ENCODE data around the gene CPXM2.

The CPXM2 gene

GRCh38 chr10:123836418-123837145 is 55.0 kb downstream of the CPXM2 start:
- DNase-seq (ENCODE audit: insufficient read length, low spot score) (no peak), FAIRE-seq (no peak)
- TF ChIP-seq TAF1 (IDR thresholded peaks at IDR 0.05; ENCODE audit: low read depth, low read length) = no peak
- TF ChIP-seq POLR2A (IDR thresholded peaks at IDR 0.05; ENCODE audit: low read depth, low read length) = no peak
- no peak for TF ChIP-seq POLR2AphosphoS5 (IDR thresholded peaks at IDR 0.05; ENCODE audit: low read depth, low read length)
- no peak for TF ChIP-seq SPI1 (IDR thresholded peaks at IDR 0.05; ENCODE audit: low read depth, low read length)
- no peak for TF ChIP-seq PAX5 (IDR thresholded peaks at IDR 0.05; ENCODE audit: insufficient read depth, low read length, severe bottlenecking)

- FAIRE-seq = no peak
These were observed 56.0 kb downstream of the CPXM2 start for GRCh38 chr10:123835575-123835974.

GRCh38 chr10:123833170-123833850 is 58.3 kb downstream of the CPXM2 start:
- TF ChIP-seq PAX5 (IDR thresholded peaks at IDR 0.05; ENCODE audit: insufficient read depth, low read length, severe bottlenecking) = no peak
- no peak for TF ChIP-seq TAF1 (IDR thresholded peaks at IDR 0.05; ENCODE audit: low read depth, low read length)
- no peak for TF ChIP-seq POU2F2 (IDR thresholded peaks at IDR 0.05; ENCODE audit: low read depth, low read length)
- DNase-seq (ENCODE audit: insufficient read length, low spot score) (no peak), FAIRE-seq (no peak)

More at GRCh38 chr10:123835575-123835974, 56.0 kb downstream of the CPXM2 start:
- DNase-seq (ENCODE audit: insufficient read length, low spot score) = no peak
- TF ChIP-seq POU2F2 (IDR thresholded peaks at IDR 0.05; ENCODE audit: low read depth, low read length) (no peak), POLR2A (IDR thresholded peaks at IDR 0.05; ENCODE audit: low read depth, low read length) (no peak), TAF1 (IDR thresholded peaks at IDR 0.05; ENCODE audit: low read depth, low read length) (no peak), POLR2AphosphoS5 (IDR thresholded peaks at IDR 0.05; ENCODE audit: low read depth, low read length) (no peak), SPI1 (IDR thresholded peaks at IDR 0.05; ENCODE audit: low read depth, low read length) (no peak), PAX5 (IDR thresholded peaks at IDR 0.05; ENCODE audit: insufficient read depth, low read length, severe bottlenecking) (no peak)

DNA sequence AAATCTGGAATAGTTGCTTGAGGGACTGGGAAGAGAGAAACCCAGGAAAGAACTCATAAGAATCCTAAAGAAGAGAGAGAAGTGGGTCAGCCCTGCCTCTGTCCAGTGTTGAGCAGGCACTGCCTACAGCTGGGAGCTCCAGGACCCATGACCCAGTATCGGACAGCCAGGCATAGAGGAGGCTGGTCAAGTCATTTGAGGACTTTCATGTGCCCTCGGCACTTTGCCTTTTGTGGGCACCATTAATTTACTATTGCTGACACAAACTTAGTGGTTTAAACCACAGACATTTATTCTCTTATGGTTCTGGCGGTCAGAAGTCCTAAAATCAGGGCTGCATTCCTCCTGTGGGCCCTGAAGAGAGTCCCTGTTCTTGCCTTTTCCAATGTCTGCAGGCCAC is 60.3 kb downstream of the CPXM2 start:
- no peak for DNase-seq (ENCODE audit: insufficient read length, low spot score)
- FAIRE-seq = no peak
- TF ChIP-seq PAX5 (IDR thresholded peaks at IDR 0.05; ENCODE audit: insufficient read depth, low read length, severe bottlenecking) (no peak), SPI1 (IDR thresholded peaks at IDR 0.05; ENCODE audit: low read depth, low read length) (no peak), POU2F2 (IDR thresholded peaks at IDR 0.05; ENCODE audit: low read depth, low read length) (no peak), POLR2AphosphoS5 (IDR thresholded peaks at IDR 0.05; ENCODE audit: low read depth, low read length) (no peak), POLR2A (IDR thresholded peaks at IDR 0.05; ENCODE audit: low read depth, low read length) (no peak), TAF1 (IDR thresholded peaks at IDR 0.05; ENCODE audit: low read depth, low read length) (no peak)

DNA sequence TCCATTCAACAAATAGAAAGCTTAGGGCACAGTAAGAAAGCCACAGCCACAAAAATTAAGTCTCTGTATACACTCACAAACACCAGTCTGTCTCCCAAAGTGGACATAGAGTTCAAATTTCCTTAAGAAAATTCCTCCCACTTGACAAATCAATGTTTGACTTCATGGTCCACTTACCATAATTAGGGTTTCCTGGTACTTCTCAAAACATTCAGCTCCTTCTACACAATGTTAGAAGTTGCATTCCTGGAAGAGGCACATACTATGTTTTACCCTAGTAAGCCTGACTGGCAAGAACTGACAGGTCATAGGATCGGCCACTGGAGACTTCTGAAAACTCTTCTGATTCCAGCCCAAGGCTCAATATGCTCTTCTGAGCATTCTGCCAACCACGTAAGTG is 70.5 kb downstream of the CPXM2 start:
- FAIRE-seq (no peak), DNase-seq (ENCODE audit: insufficient read length, low spot score) (no peak)
- TF ChIP-seq PAX5 (IDR thresholded peaks at IDR 0.05; ENCODE audit: insufficient read depth, low read length, severe bottlenecking) = no peak
- no peak for TF ChIP-seq POLR2AphosphoS5 (IDR thresholded peaks at IDR 0.05; ENCODE audit: low read depth, low read length)
- no peak for TF ChIP-seq POU2F2 (IDR thresholded peaks at IDR 0.05; ENCODE audit: low read depth, low read length)
- no peak for TF ChIP-seq TAF1 (IDR thresholded peaks at IDR 0.05; ENCODE audit: low read depth, low read length)

DNA sequence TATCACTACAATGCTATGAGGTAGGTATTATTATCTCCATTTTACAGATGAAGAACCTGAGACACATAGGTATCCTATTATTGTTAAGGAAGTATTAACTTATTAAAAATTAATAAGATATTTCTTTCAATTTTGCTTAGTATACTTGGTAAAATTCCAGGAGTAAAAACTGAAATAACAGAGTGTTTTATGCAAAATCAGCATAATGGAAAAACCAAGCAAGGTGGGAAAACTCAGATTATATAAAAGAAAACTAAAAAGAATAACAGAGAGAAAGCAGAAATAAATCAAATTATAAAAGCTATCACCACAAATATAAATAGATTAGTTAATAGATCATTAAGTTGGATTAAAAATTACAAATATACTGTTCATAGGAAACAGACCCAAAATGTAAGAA is 82.0 kb downstream of the CPXM2 start:
- no peak for DNase-seq (ENCODE audit: insufficient read length, low spot score)
- TF ChIP-seq POLR2AphosphoS5 (IDR thresholded peaks at IDR 0.05; ENCODE audit: low read depth, low read length) (no peak), POLR2A (IDR thresholded peaks at IDR 0.05; ENCODE audit: low read depth, low read length) (no peak), POU2F2 (IDR thresholded peaks at IDR 0.05; ENCODE audit: low read depth, low read length) (no peak), PAX5 (IDR thresholded peaks at IDR 0.05; ENCODE audit: insufficient read depth, low read length, severe bottlenecking) (no peak), SPI1 (IDR thresholded peaks at IDR 0.05; ENCODE audit: low read depth, low read length) (no peak), TAF1 (IDR thresholded peaks at IDR 0.05; ENCODE audit: low read depth, low read length) (no peak)
- FAIRE-seq = no peak

GRCh38 chr10:123808906-123809305 is 82.7 kb downstream of the CPXM2 start:
- TF ChIP-seq POLR2AphosphoS5 (IDR thresholded peaks at IDR 0.05; ENCODE audit: low read depth, low read length) (no peak), POU2F2 (IDR thresholded peaks at IDR 0.05; ENCODE audit: low read depth, low read length) (no peak), POLR2A (IDR thresholded peaks at IDR 0.05; ENCODE audit: low read depth, low read length) (no peak), SPI1 (IDR thresholded peaks at IDR 0.05; ENCODE audit: low read depth, low read length) (no peak), PAX5 (IDR thresholded peaks at IDR 0.05; ENCODE audit: insufficient read depth, low read length, severe bottlenecking) (no peak), TAF1 (IDR thresholded peaks at IDR 0.05; ENCODE audit: low read depth, low read length) (no peak)
- FAIRE-seq (no peak), DNase-seq (ENCODE audit: insufficient read length, low spot score) (no peak)

- FAIRE-seq (no peak), DNase-seq (ENCODE audit: insufficient read length, low spot score) (no peak)
- TF ChIP-seq TAF1 (IDR thresholded peaks at IDR 0.05; ENCODE audit: low read depth, low read length) (no peak), POU2F2 (IDR thresholded peaks at IDR 0.05; ENCODE audit: low read depth, low read length) (no peak), POLR2A (IDR thresholded peaks at IDR 0.05; ENCODE audit: low read depth, low read length) (no peak), PAX5 (IDR thresholded peaks at IDR 0.05; ENCODE audit: insufficient read depth, low read length, severe bottlenecking) (no peak), POLR2AphosphoS5 (IDR thresholded peaks at IDR 0.05; ENCODE audit: low read depth, low read length) (no peak), SPI1 (IDR thresholded peaks at IDR 0.05; ENCODE audit: low read depth, low read length) (no peak)
These were observed 83.3 kb downstream of the CPXM2 start for GRCh38 chr10:123808286-123808685.

- TF ChIP-seq TAF1 (IDR thresholded peaks at IDR 0.05; ENCODE audit: low read depth, low read length) = no peak
- TF ChIP-seq POLR2A (IDR thresholded peaks at IDR 0.05; ENCODE audit: low read depth, low read length) = no peak
- FAIRE-seq (no peak), DNase-seq (ENCODE audit: insufficient read length, low spot score) (no peak)
These were observed 84.1 kb downstream of the CPXM2 start for GRCh38 chr10:123807444-123808035.
